ENCODE results near the gene UNC50. TPM values are rescaled to one million over a fixed set of nuclear protein-coding genes. Genes with fewer than 3 reads are reported as not detected.

UNC50 gene
- total RNA-seq, 1 donor from 2014 or later: 45.7 TPM

- no peak for TF ChIP-seq CTCF (IDR thresholded peaks at IDR 0.05)
- H3K27ac Mint-ChIP-seq (ENCODE audit: unreplicated experiment): peak overlapping the region; percentile 94
- H3K9me3 Mint-ChIP-seq (ENCODE audit: unreplicated experiment): no peaks in the 10 kb centered on the region
- H3K36me3 Mint-ChIP-seq (ENCODE audit: unreplicated experiment): peaks cover 23% of the 10 kb centered on the region
- DNase-seq (ENCODE audit: extremely low spot score, unreplicated experiment): no peak
- no peaks in the 10 kb centered on the region for H3K27me3 Mint-ChIP-seq (ENCODE audit: unreplicated experiment)
- peaks cover 52% of the 10 kb centered on the region for H3K4me1 Mint-ChIP-seq (ENCODE audit: unreplicated experiment)
- peak overlapping the region; percentile 92 for H3K4me3 Mint-ChIP-seq (ENCODE audit: unreplicated experiment)
These were observed 661 bp upstream of the UNC50 start for GRCh38 chr2:98607741-98608115.

GRCh38 chr2:98608962-98609604, 694 bp downstream of the UNC50 start:
- peak overlapping the region; percentile 92 for H3K4me3 Mint-ChIP-seq (ENCODE audit: unreplicated experiment)
- no peak for TF ChIP-seq CTCF (IDR thresholded peaks at IDR 0.05)
- DNase-seq (ENCODE audit: extremely low spot score, unreplicated experiment): no peak
- H3K4me1 Mint-ChIP-seq (ENCODE audit: unreplicated experiment): peaks cover 52% of the 10 kb centered on the region
- H3K36me3 Mint-ChIP-seq (ENCODE audit: unreplicated experiment): peaks cover 28% of the 10 kb centered on the region
- no peaks in the 10 kb centered on the region for H3K27me3 Mint-ChIP-seq (ENCODE audit: unreplicated experiment)
- H3K27ac Mint-ChIP-seq (ENCODE audit: unreplicated experiment): peak overlapping the region; percentile 94
- H3K9me3 Mint-ChIP-seq (ENCODE audit: unreplicated experiment): no peaks in the 10 kb centered on the region

GRCh38 chr2:98614024-98614739, 5.8 kb downstream of the UNC50 start:
- Mint-ChIP-seq H3K27ac (ENCODE audit: unreplicated experiment) (no peak overlapping the region), H3K27me3 (ENCODE audit: unreplicated experiment) (no peaks in the 10 kb centered on the region), H3K36me3 (ENCODE audit: unreplicated experiment) (peaks cover 57% of the 10 kb centered on the region), H3K4me3 (ENCODE audit: unreplicated experiment) (no peak overlapping the region), H3K9me3 (ENCODE audit: unreplicated experiment) (no peaks in the 10 kb centered on the region), H3K4me1 (ENCODE audit: unreplicated experiment) (peaks cover 20% of the 10 kb centered on the region)
- no peak for DNase-seq (ENCODE audit: extremely low spot score, unreplicated experiment)
- TF ChIP-seq CTCF (IDR thresholded peaks at IDR 0.05): no peak

GRCh38 chr2:98615481-98615880, 7.1 kb downstream of the UNC50 start:
- Mint-ChIP-seq H3K27me3 (ENCODE audit: unreplicated experiment) (no peaks in the 10 kb centered on the region), H3K4me3 (ENCODE audit: unreplicated experiment) (no peak overlapping the region), H3K36me3 (ENCODE audit: unreplicated experiment) (peaks cover 55% of the 10 kb centered on the region), H3K9me3 (ENCODE audit: unreplicated experiment) (no peaks in the 10 kb centered on the region), H3K4me1 (ENCODE audit: unreplicated experiment) (peaks cover 8% of the 10 kb centered on the region), H3K27ac (ENCODE audit: unreplicated experiment) (no peak overlapping the region)
- TF ChIP-seq CTCF (IDR thresholded peaks at IDR 0.05): no peak
- DNase-seq (ENCODE audit: extremely low spot score, unreplicated experiment): no peak

GRCh38 chr2:98617149-98617548, 8.8 kb downstream of the UNC50 start:
- Mint-ChIP-seq H3K36me3 (ENCODE audit: unreplicated experiment) (peaks cover 46% of the 10 kb centered on the region), H3K27ac (ENCODE audit: unreplicated experiment) (no peak overlapping the region), H3K4me3 (ENCODE audit: unreplicated experiment) (no peak overlapping the region), H3K9me3 (ENCODE audit: unreplicated experiment) (no peaks in the 10 kb centered on the region), H3K27me3 (ENCODE audit: unreplicated experiment) (no peaks in the 10 kb centered on the region), H3K4me1 (ENCODE audit: unreplicated experiment) (no peaks in the 10 kb centered on the region)
- no peak for DNase-seq (ENCODE audit: extremely low spot score, unreplicated experiment)
- no peak for TF ChIP-seq CTCF (IDR thresholded peaks at IDR 0.05)

Data from osteocyte (in vitro differentiated cells).